Esophagus squamous epithelium (tissue), 4 donors: ENCODE data around the gene ANXA2.
"Not testable (repeated sequence)": the region's sequence is repeated elsewhere in the genome, so short reads cannot be mapped to it uniquely, and the experiment has no call there.

Experiments
- POLR2A ChIP-seq, 4 donors: fragments of 450-650 bp; IDR thresholded peaks; one replicate each; pipeline ENCODE4 v1.6.1; 2017; ENCODE audit warnings: antibody characterized with exemption in 4 of 4, mild to moderate bottlenecking in 4 of 4, moderate library complexity in 3 of 4
- TF ChIP-seq, protein P1 (sequence below), 6 experiments: fragments of 450-650 bp in 4 of 6; fragments of 200-600 bp in 2 of 6; sonication (generic) in 2 of 6; IDR thresholded peaks; one replicate each; pipeline ENCODE4 v1.5.1; 2016 to 2019; ENCODE audit warnings: antibody characterized with exemption in 6 of 6, mild to moderate bottlenecking in 4 of 6, moderate library complexity in 4 of 6

DNA sequence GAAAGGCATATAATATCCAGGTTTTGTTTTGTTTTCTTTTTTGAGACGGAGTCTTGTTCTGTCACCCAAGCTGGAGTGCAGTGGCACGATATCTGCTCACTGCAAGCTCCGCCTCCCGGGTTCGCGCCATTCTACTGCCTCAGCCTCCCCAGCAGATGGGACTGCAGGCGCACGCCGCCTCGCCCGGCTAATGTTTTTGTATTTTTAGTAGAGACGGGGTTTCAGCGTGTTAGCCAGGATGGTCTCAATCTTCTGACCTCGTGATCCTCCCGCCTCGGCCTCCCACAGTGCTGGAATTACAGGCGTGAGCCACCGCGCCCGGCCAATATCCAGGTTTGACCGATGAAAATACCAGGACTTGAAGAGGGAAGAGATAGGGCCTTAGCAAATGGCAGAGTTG, 15.0 kb upstream of the ANXA2 start:
- TF ChIP-seq POLR2A (IDR thresholded peaks at IDR 0.05), result not testable (repeated sequence)
- TF ChIP-seq, protein P1, sequence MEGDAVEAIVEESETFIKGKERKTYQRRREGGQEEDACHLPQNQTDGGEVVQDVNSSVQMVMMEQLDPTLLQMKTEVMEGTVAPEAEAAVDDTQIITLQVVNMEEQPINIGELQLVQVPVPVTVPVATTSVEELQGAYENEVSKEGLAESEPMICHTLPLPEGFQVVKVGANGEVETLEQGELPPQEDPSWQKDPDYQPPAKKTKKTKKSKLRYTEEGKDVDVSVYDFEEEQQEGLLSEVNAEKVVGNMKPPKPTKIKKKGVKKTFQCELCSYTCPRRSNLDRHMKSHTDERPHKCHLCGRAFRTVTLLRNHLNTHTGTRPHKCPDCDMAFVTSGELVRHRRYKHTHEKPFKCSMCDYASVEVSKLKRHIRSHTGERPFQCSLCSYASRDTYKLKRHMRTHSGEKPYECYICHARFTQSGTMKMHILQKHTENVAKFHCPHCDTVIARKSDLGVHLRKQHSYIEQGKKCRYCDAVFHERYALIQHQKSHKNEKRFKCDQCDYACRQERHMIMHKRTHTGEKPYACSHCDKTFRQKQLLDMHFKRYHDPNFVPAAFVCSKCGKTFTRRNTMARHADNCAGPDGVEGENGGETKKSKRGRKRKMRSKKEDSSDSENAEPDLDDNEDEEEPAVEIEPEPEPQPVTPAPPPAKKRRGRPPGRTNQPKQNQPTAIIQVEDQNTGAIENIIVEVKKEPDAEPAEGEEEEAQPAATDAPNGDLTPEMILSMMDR (IDR thresholded peaks at IDR 0.05), result not testable (repeated sequence)
